GM15510 (cell line): ENCODE data around the gene UBR4.

ENCODE experiments used
- POLR2A ChIP-seq: IDR thresholded peaks from 3 replicates; pipeline ENCODE4 v1.6.1; 2011; ENCODE audit warnings: borderline replicate concordance; ENCODE audit not compliant: insufficient read length; ENCODE audit errors: extremely low read depth

Gene UBR4

DNA sequence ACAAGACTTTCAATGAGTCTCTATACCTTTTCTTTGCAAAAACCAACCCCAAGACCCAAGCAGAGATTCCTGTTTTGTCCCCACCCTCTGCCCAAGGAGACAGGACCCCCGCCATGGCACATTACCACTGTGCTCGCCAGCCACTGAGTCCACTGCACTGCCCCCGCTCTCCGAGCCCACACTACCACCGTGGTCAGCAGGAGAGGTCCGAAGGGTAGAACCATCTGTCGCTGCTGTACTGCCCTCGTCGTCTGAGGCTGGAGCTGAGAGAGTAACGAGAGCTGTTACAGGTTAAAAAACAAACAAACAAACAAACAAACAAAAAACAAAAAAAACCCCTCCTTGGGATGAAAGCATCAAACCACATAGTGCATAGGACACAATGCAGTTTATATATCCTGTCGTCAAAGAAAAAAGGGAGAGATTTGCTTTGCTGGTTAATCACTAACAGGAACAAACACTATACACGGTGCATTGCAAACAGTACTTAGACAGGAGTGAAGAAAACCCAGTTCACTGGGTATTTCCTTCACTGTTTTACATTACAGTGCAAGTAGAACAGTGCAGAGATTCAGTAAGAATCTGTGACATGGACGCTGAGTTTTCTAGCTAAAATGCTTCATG lies 71.0 kb downstream of the UBR4 start:
- no peak for TF ChIP-seq POLR2A

DNA sequence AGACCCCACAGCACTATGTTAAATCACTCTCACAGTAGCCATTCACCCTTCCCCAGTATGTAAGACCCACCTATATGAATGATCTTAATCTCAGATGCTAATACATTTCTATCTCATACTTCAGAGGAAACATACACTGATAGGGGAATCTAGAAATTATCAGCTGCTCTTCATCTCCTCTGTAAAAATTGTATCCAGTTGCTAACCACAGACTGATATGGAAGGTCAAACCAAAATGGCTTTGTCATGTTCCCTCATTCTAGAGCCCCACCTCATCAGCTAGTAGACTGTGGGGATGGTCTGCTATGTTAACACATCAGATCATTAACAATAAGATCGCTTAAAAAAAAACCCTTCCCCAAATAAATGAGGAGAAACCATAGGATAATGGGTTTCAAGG lies 71.7 kb downstream of the UBR4 start:
- TF ChIP-seq POLR2A, result no peak

- TF ChIP-seq POLR2A, result no peak
Observed at GRCh38 chr1:19137158-19137557, 72.9 kb downstream of the UBR4 start.

DNA sequence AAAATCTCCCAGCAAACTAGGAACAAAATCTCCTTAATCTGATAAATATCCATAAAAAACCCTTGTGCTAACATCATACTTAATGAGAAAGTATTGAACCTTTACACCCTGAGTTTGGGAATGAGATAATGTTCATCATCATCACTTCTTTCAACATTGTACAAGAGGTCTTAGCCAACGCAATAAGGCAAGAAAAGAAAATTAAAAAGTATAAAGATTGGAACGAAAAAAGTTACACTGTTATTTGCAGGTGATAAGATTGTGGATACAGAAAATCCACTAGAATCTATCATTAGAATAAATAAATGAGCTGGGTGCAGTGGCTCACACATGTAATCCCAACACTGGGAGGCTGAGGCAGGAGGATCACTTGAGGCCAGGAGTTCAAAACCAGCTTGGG lies 76.7 kb downstream of the UBR4 start:
- TF ChIP-seq POLR2A, result no peak

DNA sequence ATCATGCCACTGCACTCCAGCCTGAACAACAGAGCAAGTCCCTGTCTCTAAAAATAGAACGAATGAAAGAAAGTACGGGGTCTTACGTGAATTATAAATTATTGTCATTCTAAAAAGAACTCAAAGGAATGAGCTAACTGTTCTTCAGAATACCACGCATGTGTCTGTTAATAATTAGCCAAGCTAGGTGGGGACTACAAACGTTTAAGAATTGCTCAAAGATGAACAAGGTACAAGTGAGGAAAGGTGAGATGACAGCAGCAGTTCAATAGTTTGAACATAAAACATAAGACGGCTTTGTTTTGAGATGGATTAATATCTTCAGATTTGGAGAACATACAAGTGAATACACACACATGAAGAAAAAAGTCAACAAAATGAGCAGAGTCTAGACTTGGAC lies 79.6 kb downstream of the UBR4 start:
- no peak for TF ChIP-seq POLR2A

DNA sequence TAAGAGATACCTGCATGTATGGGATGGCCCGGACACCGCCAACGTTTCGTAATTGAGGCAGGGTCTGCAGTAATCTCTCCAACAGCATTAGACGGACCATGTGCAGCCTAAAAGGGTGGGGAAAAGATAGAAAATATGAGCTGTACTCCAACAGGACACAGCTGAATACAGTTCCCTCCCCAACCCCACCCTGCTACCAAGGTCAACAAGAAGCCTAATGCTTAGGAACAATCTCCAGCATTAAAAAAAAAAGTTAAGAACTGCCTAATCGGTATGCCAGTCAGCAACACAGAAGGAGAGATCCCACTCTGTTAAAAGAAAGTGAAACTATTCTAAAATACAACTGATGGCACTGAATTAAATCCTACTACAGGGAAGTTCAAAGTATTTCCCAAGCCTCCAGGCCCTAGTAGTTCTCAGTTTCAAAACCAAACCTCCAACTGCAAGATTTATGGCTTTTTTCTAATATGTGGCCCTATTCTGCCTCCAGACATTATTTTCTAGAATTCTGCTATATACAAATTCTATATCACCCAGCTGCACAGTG lies 81.0 kb downstream of the UBR4 start:
- no peak for TF ChIP-seq POLR2A

DNA sequence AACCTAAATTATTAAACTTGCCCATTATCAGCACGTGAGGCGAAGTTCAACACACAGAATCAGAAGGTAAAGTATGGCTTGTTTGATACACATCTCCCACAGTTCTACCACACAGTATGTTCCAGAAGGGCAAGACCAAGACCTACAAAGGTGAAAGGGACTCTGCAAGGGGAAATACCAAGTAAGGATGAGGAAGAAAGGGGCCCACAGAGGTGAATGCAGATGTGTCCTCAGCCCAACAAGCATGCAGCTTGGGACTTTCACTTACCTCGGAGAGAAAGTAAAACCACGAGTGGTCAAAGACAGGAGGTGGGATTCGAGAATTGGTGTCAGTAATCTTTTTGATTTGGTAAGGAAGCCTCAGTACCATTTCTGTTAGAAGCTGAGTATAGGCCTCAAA lies 85.8 kb downstream of the UBR4 start:
- no peak for TF ChIP-seq POLR2A

- TF ChIP-seq POLR2A, result no peak
Observed at GRCh38 chr1:19123837-19124236, 86.2 kb downstream of the UBR4 start.

DNA sequence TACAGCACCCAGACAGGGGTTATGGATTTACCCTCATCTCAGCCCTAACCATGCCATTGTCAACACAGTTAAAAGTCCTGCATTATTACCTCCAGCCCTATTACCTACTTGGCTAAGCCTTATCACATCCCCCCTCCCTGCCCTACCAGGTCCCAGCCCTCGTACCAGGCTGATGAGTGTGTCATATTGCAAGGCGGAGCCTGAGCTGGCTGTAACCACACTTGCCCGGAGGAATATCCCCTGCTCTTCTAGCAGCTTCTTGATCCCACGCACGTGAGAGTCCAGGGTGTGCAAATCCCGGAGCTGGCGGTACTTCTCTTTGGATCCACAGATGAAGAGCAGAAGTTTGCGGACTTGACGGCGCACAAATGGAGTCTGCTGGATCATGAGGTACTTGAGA lies 87.4 kb downstream of the UBR4 start:
- no peak for TF ChIP-seq POLR2A

- no peak for TF ChIP-seq POLR2A
Observed at GRCh38 chr1:19121192-19121591, 88.9 kb downstream of the UBR4 start.

DNA sequence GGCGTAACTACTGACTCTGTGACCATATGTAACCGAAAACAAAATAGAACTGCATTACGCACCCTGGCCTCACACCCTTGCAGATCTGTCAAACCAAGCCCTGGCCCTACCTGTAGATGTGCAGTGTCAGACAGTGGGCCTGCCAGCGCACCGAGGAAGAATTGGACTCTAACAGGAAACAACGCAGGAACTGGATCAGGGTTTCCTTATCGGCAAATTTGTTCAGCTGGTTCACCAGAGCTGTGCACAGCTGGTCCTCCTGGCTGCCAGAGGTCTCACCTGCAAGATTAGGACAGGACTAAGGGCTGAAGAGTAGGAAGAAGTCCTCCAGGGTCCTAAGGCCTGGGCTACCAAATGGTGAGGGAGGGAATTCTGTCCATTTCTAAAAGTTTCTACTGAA lies 90.0 kb downstream of the UBR4 start:
- no peak for TF ChIP-seq POLR2A

GRCh38 chr1:19115082-19115808 lies 94.8 kb downstream of the UBR4 start:
- no peak for TF ChIP-seq POLR2A

GRCh38 chr1:19113697-19114092 lies 96.4 kb downstream of the UBR4 start:
- no peak for TF ChIP-seq POLR2A

DNA sequence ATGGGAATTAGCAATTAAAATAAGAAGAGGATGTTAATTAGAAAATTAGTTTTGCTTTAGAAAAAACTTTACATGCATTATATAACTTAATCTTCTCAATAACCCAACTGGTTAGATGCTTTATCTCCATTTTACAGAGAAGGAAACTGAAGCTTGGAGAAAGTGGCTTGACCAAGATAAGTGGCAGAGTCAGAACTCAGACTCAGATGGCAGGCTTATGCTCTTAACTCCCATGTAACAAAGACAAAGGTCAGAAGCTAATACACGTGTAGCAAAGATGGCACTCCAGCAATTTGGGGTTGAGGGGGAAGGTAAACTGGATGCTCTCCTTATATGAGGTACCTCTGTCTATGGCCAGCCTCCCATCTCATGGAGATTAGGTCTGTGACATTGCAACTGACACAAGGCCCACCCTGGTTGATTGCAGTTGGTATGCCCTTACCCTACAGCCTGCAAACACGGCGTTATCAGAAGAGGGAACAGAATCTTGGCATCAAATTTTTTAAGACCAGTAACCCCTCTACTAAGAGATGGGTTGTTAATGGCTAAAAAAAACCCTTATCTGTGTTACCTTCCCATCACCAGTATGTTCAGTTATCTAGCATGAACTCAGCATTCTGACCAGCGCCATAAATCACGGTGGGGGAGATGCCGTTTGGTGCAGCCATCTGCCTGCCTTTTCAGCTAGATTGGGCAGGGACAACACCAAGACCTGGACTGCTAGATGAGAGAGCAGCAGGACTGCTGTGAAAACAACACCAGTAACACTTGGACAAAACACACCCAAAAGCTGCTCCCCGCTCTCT lies 97.0 kb downstream of the UBR4 start:
- no peak for TF ChIP-seq POLR2A

DNA sequence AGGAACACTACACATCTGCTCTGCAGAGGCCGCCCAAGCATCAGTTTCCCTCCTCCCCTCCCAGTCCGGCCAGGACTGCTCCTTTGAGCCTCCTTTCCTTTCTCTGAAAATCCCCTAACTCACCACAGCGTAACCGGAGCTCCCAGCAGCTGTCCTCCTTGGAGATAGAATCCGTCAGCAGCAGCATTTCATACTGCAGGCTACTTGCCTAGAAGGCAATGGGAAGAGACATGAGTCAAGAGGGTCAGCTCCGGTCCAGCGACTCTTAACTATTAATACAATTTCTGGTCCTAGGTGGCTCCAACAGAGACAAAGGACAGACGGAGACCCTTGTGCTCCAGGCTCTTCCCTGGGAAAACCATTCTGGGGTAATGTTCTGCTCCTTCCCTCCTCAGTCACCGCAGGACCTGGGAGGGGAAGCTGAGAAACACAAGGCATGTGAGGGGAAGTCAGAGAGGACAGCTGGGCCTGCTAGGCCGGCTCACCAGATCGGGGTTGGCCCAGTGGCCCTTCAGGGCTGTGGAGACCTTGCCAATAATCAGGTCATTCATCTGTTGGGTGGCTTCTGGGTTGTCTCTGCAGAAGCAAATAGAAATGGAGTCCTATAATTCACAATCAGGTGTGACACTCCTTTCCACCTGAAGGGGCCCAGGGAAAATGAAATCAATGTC lies 99.7 kb downstream of the UBR4 start:
- TF ChIP-seq POLR2A, result no peak

- TF ChIP-seq POLR2A, result no peak
Observed at GRCh38 chr1:19109545-19109944, 100.5 kb downstream of the UBR4 start.

- no peak for TF ChIP-seq POLR2A
Observed at GRCh38 chr1:19101244-19101643, 108.8 kb downstream of the UBR4 start.
